ENCODE data around the gene GALNT1.

DNA sequence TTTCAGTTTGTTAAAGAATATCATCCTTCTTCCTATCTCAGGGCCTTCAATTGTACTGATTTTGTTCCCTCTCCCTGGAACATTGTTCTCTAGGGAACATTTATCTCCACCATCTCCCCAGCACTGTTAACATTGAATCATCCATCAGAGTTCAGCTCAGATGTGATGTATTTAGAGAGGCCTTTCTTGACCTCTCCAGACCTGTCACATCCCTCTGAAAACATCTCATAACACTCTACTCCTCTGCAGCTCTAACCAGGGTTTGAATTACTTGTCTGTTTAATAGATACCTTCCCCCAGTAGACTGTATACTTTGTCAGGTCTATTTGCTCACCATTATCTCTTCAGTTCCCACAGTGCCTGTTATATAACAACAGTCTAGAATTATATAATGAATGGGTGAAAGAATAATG lies 98.6 kb downstream of the GALNT1 start:
- TF ChIP-seq POLR2A (IDR thresholded peaks at IDR 0.05), result no peak
- TF ChIP-seq EP300 (IDR thresholded peaks at IDR 0.05), result no peak
- TF ChIP-seq, protein P1, sequence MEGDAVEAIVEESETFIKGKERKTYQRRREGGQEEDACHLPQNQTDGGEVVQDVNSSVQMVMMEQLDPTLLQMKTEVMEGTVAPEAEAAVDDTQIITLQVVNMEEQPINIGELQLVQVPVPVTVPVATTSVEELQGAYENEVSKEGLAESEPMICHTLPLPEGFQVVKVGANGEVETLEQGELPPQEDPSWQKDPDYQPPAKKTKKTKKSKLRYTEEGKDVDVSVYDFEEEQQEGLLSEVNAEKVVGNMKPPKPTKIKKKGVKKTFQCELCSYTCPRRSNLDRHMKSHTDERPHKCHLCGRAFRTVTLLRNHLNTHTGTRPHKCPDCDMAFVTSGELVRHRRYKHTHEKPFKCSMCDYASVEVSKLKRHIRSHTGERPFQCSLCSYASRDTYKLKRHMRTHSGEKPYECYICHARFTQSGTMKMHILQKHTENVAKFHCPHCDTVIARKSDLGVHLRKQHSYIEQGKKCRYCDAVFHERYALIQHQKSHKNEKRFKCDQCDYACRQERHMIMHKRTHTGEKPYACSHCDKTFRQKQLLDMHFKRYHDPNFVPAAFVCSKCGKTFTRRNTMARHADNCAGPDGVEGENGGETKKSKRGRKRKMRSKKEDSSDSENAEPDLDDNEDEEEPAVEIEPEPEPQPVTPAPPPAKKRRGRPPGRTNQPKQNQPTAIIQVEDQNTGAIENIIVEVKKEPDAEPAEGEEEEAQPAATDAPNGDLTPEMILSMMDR (IDR thresholded peaks at IDR 0.05), result no peak
- TF ChIP-seq POLR2AphosphoS5 (IDR thresholded peaks at IDR 0.05), result no peak

Data from upper lobe of left lung (tissue), 4 donors.